K562 (cell line): ENCODE results near the gene CSDE1.

ENCODE experiments used
- ATF3 ChIP-seq, 2 experiments: fragments of 450-650 bp in 1 of 2; sonication (generic) in 1 of 2; formaldehyde crosslinking in 1 of 2; IDR thresholded peaks in 1 of 2; conservative IDR thresholded peaks in 1 of 2; 2 replicates each; pipeline versions ENCODE4 v1.6.1 to v1.8.1; 2016 to 2023; ENCODE audit warnings: mild to moderate bottlenecking in 2 of 2, moderate library complexity in 2 of 2, inconsistent platforms in 1 of 2, missing genetic modification reagents in 1 of 2
- BRD4 ChIP-seq: fragments of 200-600 bp; sonication (generic); IDR thresholded peaks from 2 replicates; pipeline ENCODE4 v1.6.1; 2017; ENCODE audit warnings: inconsistent platforms
- CEBPG ChIP-seq, 3 experiments: fragments of 200-800 bp in 1 of 3; sonication (Bioruptor generic) in 1 of 3; sonication (generic) in 1 of 3; formaldehyde crosslinking in 1 of 3; IDR thresholded peaks in 2 of 3; conservative IDR thresholded peaks in 1 of 3; 2 replicates each; pipeline versions ENCODE4 v1.6.1 to v1.8.0; 2016 to 2022; ENCODE audit warnings: missing compliant biosample characterization in 2 of 3, missing genetic modification characterization in 2 of 3, mild to moderate bottlenecking in 1 of 3, missing genetic modification reagents in 1 of 3
- CREB1 ChIP-seq, 2 experiments: sonication (generic) in 1 of 2; formaldehyde crosslinking in 1 of 2; IDR thresholded peaks; 2 replicates each; pipeline versions ENCODE4 v1.6.1 to v1.8.0; 2012 to 2022; ENCODE audit warnings: inconsistent platforms in 1 of 2, mild to moderate bottlenecking in 1 of 2, missing genetic modification reagents in 1 of 2, moderate library complexity in 1 of 2
- E2F6 ChIP-seq, 2 experiments: IDR thresholded peaks; 2 replicates each; pipeline ENCODE4 v1.6.1; 2011; ENCODE audit warnings: borderline replicate concordance in 1 of 2, control low read depth in 1 of 2, low read depth in 1 of 2, low read length in 1 of 2, mild to moderate bottlenecking in 1 of 2, mixed read lengths in 1 of 2, moderate library complexity in 1 of 2; ENCODE audit not compliant: insufficient read depth in 1 of 2, insufficient read length in 1 of 2, poor library complexity in 1 of 2, severe bottlenecking in 1 of 2; ENCODE audit errors: extremely low read depth in 1 of 2
- EGR1 ChIP-seq: fragments of 450-650 bp; conservative IDR thresholded peaks from 2 replicates; pipeline ENCODE4 v1.6.1; 2017; ENCODE audit warnings: mild to moderate bottlenecking
- FOSL1 ChIP-seq: fragments of 200-800 bp; sonication (Bioruptor generic); conservative IDR thresholded peaks from 2 replicates; pipeline ENCODE4 v1.6.1; 2016; ENCODE audit warnings: missing genetic modification characterization, missing compliant biosample characterization
- HINFP ChIP-seq: fragments of 450-650 bp; conservative IDR thresholded peaks from 2 replicates; pipeline ENCODE4 v1.6.1; 2016; ENCODE audit warnings: missing genetic modification characterization, low read depth, mild to moderate bottlenecking, control low read depth, missing compliant biosample characterization
- MAZ ChIP-seq, 2 experiments: fragments of 450-650 bp in 1 of 2; sonication (generic) in 1 of 2; formaldehyde crosslinking; IDR thresholded peaks in 1 of 2; conservative IDR thresholded peaks in 1 of 2; 2 replicates each; pipeline versions ENCODE4 v1.4.0 to v1.5.0; 2020; ENCODE audit warnings: mild to moderate bottlenecking in 1 of 2, missing genetic modification reagents in 1 of 2
- MXD1 ChIP-seq: fragments of 250-450 bp; sonication (Bioruptor Pico); IDR thresholded peaks from 2 replicates; pipeline ENCODE4 v1.8.0; 2021; ENCODE audit warnings: borderline replicate concordance, mild to moderate bottlenecking, moderate library complexity; ENCODE audit not compliant: poor library complexity, severe bottlenecking
- NFXL1 ChIP-seq: fragments of 450-650 bp; formaldehyde crosslinking; IDR thresholded peaks from 2 replicates; pipeline ENCODE4 v1.4.0; 2021; ENCODE audit warnings: mild to moderate bottlenecking
- STAT6 ChIP-seq: sonication (generic); formaldehyde crosslinking; IDR thresholded peaks from 2 replicates; pipeline ENCODE4 v1.8.1; 2023; ENCODE audit warnings: mild to moderate bottlenecking, missing genetic modification reagents
- TF ChIP-seq, protein P1 (sequence below): fragments of 250-450 bp; sonication (Bioruptor Pico); IDR thresholded peaks from 2 replicates; pipeline ENCODE4 v1.9.0; 2021; ENCODE audit warnings: mild to moderate bottlenecking
- TF ChIP-seq, protein P2 (sequence below), 3 experiments: IDR thresholded peaks in 2 of 3; conservative IDR thresholded peaks in 1 of 3; 2 replicates each; pipeline ENCODE4 v1.5.1; 2011 to 2012; ENCODE audit warnings: low read length in 3 of 3, mild to moderate bottlenecking in 3 of 3, control low read depth in 2 of 3, improper control_type of control experiment in 1 of 3, inconsistent platforms in 1 of 3, low read depth in 1 of 3, mixed read lengths in 1 of 3, moderate library complexity in 1 of 3; ENCODE audit not compliant: insufficient read depth in 2 of 3

- TF ChIP-seq, protein P1, sequence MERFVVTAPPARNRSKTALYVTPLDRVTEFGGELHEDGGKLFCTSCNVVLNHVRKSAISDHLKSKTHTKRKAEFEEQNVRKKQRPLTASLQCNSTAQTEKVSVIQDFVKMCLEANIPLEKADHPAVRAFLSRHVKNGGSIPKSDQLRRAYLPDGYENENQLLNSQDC (CRISPR knock-in tag): no peak
- TF ChIP-seq ATF3 (IDR thresholded peaks at IDR 0.05) (no peak), ATF3 (CRISPR knock-in tag; conservative IDR thresholded peaks at IDR 0.05) (no peak), FOSL1 (tag) (no peak), NFXL1 (CRISPR knock-in tag) (no peak), E2F6 (IDR thresholded peaks at IDR 0.05; ENCODE audit: borderline replicate concordance in 1 of 2, extremely low read depth in 1 of 2, insufficient read depth in 1 of 2, insufficient read length in 1 of 2, low read depth in 1 of 2, low read length in 1 of 2, poor library complexity in 1 of 2, severe bottlenecking in 1 of 2) (no peak), MXD1 (CRISPR knock-in tag) (no peak), CREB1 (IDR thresholded peaks at IDR 0.05) (no peak), CREB1 (CRISPR knock-in tag; IDR thresholded peaks at IDR 0.05) (no peak), MAZ (CRISPR knock-in tag; conservative IDR thresholded peaks at IDR 0.05 in 1 of 2, IDR thresholded peaks at IDR 0.05 in 1 of 2) (no peak), CEBPG (CRISPR knock-in tag; IDR thresholded peaks at IDR 0.05) (no peak), CEBPG (tag; conservative IDR thresholded peaks at IDR 0.05 in 1 of 2, IDR thresholded peaks at IDR 0.05 in 1 of 2) (no peak), HINFP (tag) (no peak), EGR1 (no peak), BRD4 (no peak), STAT6 (CRISPR knock-in tag) (no peak)
- TF ChIP-seq, protein P2, sequence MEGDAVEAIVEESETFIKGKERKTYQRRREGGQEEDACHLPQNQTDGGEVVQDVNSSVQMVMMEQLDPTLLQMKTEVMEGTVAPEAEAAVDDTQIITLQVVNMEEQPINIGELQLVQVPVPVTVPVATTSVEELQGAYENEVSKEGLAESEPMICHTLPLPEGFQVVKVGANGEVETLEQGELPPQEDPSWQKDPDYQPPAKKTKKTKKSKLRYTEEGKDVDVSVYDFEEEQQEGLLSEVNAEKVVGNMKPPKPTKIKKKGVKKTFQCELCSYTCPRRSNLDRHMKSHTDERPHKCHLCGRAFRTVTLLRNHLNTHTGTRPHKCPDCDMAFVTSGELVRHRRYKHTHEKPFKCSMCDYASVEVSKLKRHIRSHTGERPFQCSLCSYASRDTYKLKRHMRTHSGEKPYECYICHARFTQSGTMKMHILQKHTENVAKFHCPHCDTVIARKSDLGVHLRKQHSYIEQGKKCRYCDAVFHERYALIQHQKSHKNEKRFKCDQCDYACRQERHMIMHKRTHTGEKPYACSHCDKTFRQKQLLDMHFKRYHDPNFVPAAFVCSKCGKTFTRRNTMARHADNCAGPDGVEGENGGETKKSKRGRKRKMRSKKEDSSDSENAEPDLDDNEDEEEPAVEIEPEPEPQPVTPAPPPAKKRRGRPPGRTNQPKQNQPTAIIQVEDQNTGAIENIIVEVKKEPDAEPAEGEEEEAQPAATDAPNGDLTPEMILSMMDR (IDR thresholded peaks at IDR 0.05 in 2 of 3, conservative IDR thresholded peaks at IDR 0.05 in 1 of 3; ENCODE audit: insufficient read depth in 2 of 3, low read depth in 1 of 3, low read length in 3 of 3): no peak
Observed at GRCh38 chr1:114692947-114693346, 64.8 kb downstream of the CSDE1 start.
